HG03457 (cell line): Measurements from ENCODE around the gene PDZD2.
"Not testable (repeated sequence)": the region's sequence is repeated elsewhere in the genome, so short reads cannot be mapped to it uniquely, and the experiment has no call there.

Source experiments
- ATAC-seq: cut with Tn5 transposase; IDR thresholded peaks from one replicate; pipeline ENCODE4 v1.9.1; 2021; ENCODE audit warnings: moderate number of reproducible peaks; ENCODE audit not compliant: unreplicated experiment

PDZD2 gene

DNA sequence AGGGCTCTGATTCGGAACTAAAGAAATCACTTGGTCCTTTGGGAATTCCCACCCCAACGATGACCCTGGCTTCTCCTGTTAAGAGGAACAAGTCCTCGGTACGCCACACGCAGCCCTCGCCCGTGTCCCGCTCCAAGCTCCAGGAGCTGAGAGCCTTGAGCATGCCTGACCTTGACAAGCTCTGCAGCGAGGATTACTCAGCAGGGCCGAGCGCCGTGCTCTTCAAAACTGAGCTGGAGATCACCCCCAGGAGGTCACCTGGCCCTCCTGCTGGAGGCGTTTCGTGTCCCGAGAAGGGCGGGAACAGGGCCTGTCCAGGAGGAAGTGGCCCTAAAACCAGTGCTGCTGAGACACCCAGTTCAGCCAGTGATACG lies 451.8 kb downstream of the PDZD2 start:
- ATAC-seq = no peak

DNA sequence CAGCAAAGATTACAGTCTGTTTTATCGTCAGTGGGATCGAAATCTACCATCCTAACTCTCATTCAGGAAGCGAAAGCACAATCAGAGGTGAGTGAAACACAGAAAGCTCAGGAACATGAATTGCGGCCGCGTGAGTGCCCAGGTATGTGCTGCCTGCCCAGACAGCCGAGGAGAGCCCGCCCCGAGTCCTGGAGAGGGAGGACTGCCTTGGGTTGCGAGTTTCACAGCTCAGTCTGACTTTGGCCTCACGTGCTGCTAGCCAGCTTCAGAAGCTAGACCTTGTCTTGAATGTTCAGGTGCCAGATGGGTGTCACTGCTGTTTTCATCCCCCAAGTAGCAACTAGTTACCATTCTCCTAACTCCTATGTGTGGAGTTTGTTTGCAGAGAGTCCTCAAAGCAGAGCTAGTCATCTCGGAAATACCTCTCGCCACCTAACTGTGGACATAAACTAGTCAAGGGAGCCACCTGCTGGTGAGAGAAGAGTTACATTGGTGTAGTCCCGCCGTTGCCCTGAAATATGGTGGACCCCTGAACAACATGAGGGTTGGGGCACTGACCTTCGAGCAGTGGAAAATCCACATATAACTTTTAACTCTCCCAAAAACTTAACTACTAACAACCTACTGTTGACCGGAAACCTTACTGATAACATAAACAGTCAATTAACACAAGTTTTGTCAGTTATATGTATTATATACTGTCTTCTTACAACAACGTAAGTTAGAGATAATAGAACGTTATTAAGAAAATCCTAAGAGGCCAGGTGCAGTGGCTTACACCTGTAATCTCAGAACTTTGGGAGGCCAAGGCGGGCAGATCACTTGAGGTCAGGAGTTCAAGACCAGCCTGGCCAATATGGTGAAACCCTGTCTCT lies 454.2 kb downstream of the PDZD2 start:
- ATAC-seq = peak; percentile 70

DNA sequence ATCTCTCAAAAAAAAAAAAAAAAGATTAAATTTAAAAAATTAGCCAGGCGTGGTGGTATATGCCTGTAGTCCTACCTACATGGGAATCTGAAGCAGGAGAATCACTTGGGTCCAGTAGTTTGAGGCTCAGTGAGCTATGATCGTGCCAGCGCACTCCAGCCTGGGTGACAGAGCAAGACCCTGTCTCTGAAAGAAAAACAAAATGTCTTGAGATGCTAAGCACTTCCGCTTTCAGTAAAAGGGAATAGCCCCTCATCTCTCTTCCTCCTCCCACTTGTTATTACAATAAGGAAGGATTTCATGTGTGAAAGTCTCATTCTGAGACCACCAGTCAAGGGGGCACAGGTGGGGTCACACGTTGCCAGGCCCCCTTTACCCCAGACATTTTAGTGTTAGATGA lies 455.8 kb downstream of the PDZD2 start:
- no peak for ATAC-seq

GRCh38 chr5:32095261-32095671 lies 456.3 kb downstream of the PDZD2 start:
- no peak for ATAC-seq

DNA sequence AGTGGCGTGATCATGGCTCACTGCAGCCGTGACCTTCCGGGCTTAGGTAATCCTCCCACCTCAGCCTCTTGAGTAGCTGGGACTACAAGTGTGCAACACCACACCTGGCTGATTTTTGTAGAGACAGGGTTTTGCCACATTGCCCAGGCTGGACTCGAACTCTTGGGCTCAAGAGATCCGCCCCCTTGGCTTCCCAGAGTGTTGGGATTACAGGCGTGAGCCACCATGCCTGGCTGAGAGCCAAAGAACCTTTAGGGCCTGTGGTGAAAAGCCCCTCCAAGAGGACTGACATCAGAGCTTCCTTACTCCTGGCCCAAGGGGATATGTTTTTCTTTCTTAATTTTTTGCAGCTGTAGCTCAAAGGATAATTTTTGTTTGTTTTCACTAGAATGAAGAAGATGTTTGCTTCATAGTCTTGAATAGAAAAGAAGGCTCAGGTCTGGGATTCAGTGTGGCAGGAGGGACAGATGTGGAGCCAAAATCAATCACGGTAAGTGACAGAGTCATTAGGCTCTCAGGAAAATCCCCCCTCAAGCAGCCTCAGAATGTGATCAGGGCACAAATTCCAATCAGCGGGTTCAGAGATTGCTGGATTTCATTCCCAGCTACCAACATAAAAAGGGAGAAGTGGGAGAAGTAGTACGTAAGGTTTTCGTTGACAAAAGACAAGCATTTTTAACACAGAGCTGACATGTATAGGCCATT lies 458.1 kb downstream of the PDZD2 start:
- ATAC-seq = no peak

GRCh38 chr5:32098291-32098690 lies 459.4 kb downstream of the PDZD2 start:
- ATAC-seq = no peak

- no peak for ATAC-seq
These were observed 460.0 kb downstream of the PDZD2 start for GRCh38 chr5:32098890-32099310.

GRCh38 chr5:32099486-32100035 lies 460.6 kb downstream of the PDZD2 start:
- no peak for ATAC-seq

- ATAC-seq = no peak
These were observed 461.3 kb downstream of the PDZD2 start for GRCh38 chr5:32100230-32100629.

- no peak for ATAC-seq
These were observed 461.9 kb downstream of the PDZD2 start for GRCh38 chr5:32100691-32101302.

- ATAC-seq = no peak
These were observed 463.5 kb downstream of the PDZD2 start for GRCh38 chr5:32102254-32102986.

- no peak for ATAC-seq
These were observed 464.6 kb downstream of the PDZD2 start for GRCh38 chr5:32103521-32103920.

GRCh38 chr5:32107291-32107690 lies 468.4 kb downstream of the PDZD2 start:
- ATAC-seq = no peak

DNA sequence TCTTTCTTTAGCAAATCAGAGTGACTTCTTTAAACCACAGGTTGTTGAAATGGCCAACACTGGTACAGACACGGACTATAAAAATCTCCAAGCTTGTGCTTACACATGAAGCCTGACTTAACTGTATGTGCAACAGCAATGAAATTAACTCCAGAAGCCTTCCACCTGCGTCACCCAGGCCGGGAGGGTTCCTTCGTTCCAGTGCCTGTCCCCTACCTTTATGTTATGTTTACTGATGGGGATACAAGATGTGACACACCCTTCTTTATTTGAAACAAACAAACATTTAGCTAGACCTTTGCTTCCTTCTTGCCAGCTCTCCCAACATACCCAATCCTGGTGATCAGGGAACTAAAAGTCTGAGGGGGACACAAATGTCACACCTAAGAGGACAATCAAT lies 469.2 kb downstream of the PDZD2 start:
- ATAC-seq = no peak

- no peak for ATAC-seq
These were observed 470.3 kb downstream of the PDZD2 start for GRCh38 chr5:32109236-32109635.

GRCh38 chr5:32110111-32110696 lies 471.3 kb downstream of the PDZD2 start:
- no peak for ATAC-seq

DNA sequence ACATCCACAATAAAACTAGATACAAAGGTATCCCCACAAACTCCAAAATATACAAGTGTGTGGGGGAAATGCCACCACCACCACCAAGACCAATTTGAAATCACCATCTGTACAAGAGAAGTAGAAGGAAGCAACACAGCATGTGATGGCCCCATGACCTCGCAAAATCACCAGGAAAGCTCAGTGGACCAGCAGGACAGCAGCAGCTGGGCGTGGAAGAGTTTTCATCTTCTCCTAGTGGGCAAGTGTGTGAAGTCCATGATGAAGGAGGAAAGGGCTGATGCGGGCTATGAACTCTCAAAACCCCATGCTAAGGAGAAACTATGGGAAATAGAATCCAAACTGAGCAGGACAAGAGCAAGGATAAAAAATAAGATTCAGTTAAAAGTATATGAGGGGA lies 477.1 kb downstream of the PDZD2 start:
- no peak for ATAC-seq

GRCh38 chr5:32116574-32117313 lies 477.8 kb downstream of the PDZD2 start:
- no peak for ATAC-seq

GRCh38 chr5:32118922-32119321 lies 480.0 kb downstream of the PDZD2 start:
- not testable (repeated sequence) for ATAC-seq
